MM.1S (cell line): Measurements from ENCODE around the gene PKHD1.

Source experiments
- CTCF ChIP-seq: fragments of 300-600 bp; sonication (generic); IDR thresholded peaks from 2 replicates; pipeline ENCODE4 v1.5.1; 2016; ENCODE audit warnings: antibody characterized with exemption, low read length, mixed read lengths
- EZH2 ChIP-seq: fragments of 300-600 bp; sonication (generic); optimal IDR thresholded peaks from 2 replicates; pipeline ENCODE3; 2017; ENCODE audit warnings: low read depth, mild to moderate bottlenecking, antibody characterized with exemption, low read length, mixed read lengths

- no peak for TF ChIP-seq EZH2
- TF ChIP-seq CTCF, result no peak
Observed at GRCh38 chr6:51648236-51648635, 439.2 kb downstream of the PKHD1 start.
